Coronary artery (tissue), 2 donors: ENCODE results near the gene CAP2.
"Not testable (repeated sequence)": the region's sequence is repeated elsewhere in the genome, so short reads cannot be mapped to it uniquely, and the experiment has no call there.

Experiments
- DNase-seq: peaks from one replicate; pipeline ENCODE4 v3.0.0-alpha.2; 2017; ENCODE audit warnings: low spot score
- H3K27ac ChIP-seq, 2 donors: fragments of 200-600 bp; sonication (generic); one replicate each; pipeline ENCODE4 v1.5.1; 2016 to 2019
- H3K4me3 ChIP-seq: fragments of 200-600 bp; sonication (generic); 2 replicates; pipeline ENCODE4 v1.5.1; 2016; ENCODE audit warnings: mild to moderate bottlenecking, moderate library complexity
- TF ChIP-seq, protein P1 (sequence below): fragments of 200-600 bp; sonication (generic); IDR thresholded peaks from one replicate; pipeline ENCODE4 v1.5.1; 2019; ENCODE audit warnings: antibody characterized with exemption

Gene CAP2

DNA sequence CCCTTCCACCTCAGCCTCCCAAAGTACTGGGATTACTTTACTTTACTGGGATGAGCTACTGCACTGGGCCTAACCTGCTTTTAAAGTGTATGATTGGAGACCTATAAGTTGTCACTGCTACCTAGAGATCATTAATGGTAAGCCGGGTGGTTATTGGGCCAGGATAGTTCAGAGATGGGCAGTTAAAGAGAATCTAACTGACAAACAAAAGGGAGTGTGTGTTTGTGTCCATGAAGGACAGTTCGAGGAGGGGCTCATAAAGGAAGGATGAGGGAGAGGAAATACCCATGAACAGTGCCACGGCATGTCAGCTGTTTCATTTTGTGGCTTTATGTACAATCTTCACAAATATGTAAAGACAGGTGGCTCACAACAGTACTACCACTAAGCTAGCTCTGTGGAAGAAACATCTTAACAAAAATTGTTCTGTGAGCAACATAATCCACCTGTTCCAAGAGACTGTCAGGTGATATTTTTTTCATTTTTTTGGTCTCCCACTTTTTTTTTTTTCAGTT is 137.0 kb downstream of the CAP2 start:
- Histone ChIP-seq H3K4me3 (no peak overlapping the region), H3K27ac (no peak overlapping the region)
- TF ChIP-seq, protein P1, sequence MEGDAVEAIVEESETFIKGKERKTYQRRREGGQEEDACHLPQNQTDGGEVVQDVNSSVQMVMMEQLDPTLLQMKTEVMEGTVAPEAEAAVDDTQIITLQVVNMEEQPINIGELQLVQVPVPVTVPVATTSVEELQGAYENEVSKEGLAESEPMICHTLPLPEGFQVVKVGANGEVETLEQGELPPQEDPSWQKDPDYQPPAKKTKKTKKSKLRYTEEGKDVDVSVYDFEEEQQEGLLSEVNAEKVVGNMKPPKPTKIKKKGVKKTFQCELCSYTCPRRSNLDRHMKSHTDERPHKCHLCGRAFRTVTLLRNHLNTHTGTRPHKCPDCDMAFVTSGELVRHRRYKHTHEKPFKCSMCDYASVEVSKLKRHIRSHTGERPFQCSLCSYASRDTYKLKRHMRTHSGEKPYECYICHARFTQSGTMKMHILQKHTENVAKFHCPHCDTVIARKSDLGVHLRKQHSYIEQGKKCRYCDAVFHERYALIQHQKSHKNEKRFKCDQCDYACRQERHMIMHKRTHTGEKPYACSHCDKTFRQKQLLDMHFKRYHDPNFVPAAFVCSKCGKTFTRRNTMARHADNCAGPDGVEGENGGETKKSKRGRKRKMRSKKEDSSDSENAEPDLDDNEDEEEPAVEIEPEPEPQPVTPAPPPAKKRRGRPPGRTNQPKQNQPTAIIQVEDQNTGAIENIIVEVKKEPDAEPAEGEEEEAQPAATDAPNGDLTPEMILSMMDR: no peak
- no peak for DNase-seq

GRCh38 chr6:17536586-17536985 is 143.2 kb downstream of the CAP2 start:
- H3K27ac ChIP-seq: no peak overlapping the region
- TF ChIP-seq, protein P1: no peak
- no peak for DNase-seq
- H3K4me3 ChIP-seq: no peak overlapping the region

DNA sequence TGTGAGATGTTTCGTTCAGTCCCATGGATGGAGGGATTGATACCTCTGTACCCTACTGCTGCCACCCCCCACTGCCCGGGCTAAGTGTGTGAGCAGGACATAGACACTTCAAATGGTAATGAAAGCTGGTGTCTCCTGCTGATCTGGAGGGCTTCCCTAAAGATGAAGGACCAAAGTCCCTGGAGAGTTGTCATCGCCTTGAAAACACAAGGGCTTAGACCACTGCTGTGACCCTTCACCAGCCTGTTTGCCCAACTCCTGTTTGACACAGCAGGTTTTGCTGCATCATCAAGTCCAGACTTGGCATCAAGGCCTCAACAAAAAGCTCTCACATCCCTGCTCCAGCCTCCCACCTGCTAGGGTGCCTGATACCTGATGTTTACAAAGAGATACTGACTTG is 148.8 kb downstream of the CAP2 start:
- TF ChIP-seq, protein P1: no peak
- Histone ChIP-seq H3K27ac (no peak overlapping the region), H3K4me3 (no peak overlapping the region)

GRCh38 chr6:17545681-17546080 is 152.3 kb downstream of the CAP2 start:
- H3K4me3 ChIP-seq, H3K27ac ChIP-seq, DNase-seq: not testable (repeated sequence)

More for the DNA sequence above, 148.8 kb downstream of the CAP2 start:
- no peak for DNase-seq

DNA sequence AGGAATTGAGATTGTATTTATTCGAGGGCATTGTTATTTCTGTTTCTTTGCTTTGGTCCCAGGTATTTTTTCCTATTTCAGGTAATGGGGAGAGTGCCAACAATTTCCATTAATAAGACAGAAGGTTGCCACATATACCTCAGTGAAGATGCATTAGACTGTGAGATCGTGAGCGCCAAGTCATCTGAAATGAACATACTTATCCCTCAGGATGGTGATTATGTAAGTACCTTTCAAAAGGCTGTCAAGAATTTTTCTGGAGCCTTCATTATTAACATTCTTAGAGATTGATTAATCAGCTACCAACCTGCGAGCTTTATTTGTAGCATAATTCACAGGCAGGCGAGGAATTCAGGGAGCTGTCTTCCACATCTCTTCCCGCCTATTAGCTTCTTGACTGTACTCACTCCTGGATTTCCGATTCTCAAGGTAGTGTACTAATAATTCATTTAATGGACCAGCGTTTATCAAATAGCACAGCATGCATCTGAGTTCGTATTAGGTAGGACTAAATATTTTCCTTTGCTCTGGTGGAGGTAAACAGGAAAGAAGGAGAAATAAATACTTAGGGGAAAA is 158.1 kb downstream of the CAP2 start:
- no peak for DNase-seq
- H3K27ac ChIP-seq: no peak overlapping the region
- no peak overlapping the region for H3K4me3 ChIP-seq
- TF ChIP-seq, protein P1: no peak

DNA sequence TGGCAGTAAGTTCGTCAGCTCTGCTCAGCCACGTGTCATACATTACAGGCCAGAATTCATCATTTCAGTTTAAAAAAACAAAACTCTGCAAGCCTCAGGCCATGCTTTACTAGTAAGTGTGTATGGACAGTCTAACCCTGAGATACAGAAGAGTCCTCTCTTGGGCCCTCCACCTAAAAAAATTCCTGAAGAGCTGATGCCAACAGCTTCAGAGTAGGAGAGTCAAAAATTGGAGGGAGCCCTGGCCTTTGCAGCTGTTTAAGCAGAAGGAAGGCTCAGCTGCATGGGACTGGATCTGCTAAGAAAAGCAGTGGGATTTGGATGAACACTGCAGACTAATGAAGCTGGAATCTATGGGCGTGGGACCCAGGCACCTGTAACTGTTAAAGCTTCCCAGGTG is 159.5 kb downstream of the CAP2 start:
- TF ChIP-seq, protein P1: no peak
- no peak overlapping the region for H3K4me3 ChIP-seq
- no peak for DNase-seq
- H3K27ac ChIP-seq: no peak overlapping the region

DNA sequence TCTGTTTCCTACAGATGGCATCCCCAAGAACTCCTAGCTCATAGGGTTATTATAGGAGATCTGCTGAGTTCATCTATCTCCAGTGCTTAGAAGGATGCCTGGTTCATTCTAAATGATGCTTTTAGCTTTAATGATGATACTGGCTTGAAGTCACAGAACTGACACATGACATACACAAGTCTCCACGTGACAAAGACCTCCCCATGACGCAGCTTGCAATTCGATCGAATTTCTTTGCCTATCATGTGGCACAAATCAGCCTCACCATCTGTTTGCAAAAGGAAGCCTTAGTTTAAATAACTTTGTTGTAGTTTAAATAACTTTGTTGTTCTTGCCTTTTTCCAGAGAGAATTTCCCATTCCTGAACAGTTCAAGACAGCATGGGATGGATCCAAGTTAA is 162.6 kb downstream of the CAP2 start:
- no peak overlapping the region for H3K4me3 ChIP-seq
- H3K27ac ChIP-seq: no peak overlapping the region
- DNase-seq: no peak
- TF ChIP-seq, protein P1: no peak
